Measurements from ENCODE around the gene CPT1A.

GRCh38 chr11:68829581-68829980 is 12.1 kb downstream of the CPT1A start:
- TF ChIP-seq FOXM1 (IDR thresholded peaks at IDR 0.05; ENCODE audit: low read depth, low read length) (no peak), CTCF (IDR thresholded peaks at IDR 0.05 in 2 of 3, conservative IDR thresholded peaks at IDR 0.05 in 1 of 3; ENCODE audit: control insufficient read depth in 2 of 3, extremely low read depth in 1 of 3, insufficient read depth in 1 of 3, low read depth in 3 of 3, low read length in 3 of 3) (no peak), CBX3 (IDR thresholded peaks at IDR 0.05; ENCODE audit: borderline replicate concordance, low read depth) (no peak), POLR2A (IDR thresholded peaks at IDR 0.05; ENCODE audit: low read depth, low read length) (no peak), ZSCAN29 (IDR thresholded peaks at IDR 0.05) (no peak)
